ENCODE measurements around the gene WDR90. TPM values are rescaled to one million over a fixed set of nuclear protein-coding genes. Genes with fewer than 3 reads are reported as not detected.

Gene WDR90
- total RNA-seq, 2 donors from 2014 or later = 3.0 to 5.7 TPM

DNA sequence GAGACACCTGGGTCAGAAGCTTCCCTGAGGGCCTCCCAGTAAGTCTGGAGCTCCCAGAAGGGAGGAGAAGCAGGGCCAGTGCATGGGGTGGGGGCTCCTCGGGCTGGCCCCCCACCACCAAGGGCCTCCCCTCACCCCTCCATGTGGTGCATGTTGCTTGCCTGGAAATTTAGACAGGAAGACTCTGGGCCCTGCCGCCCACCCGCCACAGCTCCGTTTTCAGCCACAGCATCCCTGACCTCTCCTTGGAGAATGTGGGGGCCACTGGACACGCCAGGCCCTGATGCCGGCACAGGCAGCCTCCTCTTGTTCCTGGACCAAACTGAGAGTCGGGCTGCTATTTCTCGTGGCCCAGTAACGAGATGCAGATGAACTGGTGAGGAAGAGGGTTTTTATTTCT is 10.3 kb upstream of the WDR90 start:
- peak overlapping the region; percentile 99 for H3K27ac ChIP-seq
- no peaks in the 10 kb centered on the region for H3K9me3 ChIP-seq
- H3K4me3 ChIP-seq = no peak overlapping the region
- H3K27me3 ChIP-seq = no peaks in the 10 kb centered on the region
- TF ChIP-seq, protein P1, sequence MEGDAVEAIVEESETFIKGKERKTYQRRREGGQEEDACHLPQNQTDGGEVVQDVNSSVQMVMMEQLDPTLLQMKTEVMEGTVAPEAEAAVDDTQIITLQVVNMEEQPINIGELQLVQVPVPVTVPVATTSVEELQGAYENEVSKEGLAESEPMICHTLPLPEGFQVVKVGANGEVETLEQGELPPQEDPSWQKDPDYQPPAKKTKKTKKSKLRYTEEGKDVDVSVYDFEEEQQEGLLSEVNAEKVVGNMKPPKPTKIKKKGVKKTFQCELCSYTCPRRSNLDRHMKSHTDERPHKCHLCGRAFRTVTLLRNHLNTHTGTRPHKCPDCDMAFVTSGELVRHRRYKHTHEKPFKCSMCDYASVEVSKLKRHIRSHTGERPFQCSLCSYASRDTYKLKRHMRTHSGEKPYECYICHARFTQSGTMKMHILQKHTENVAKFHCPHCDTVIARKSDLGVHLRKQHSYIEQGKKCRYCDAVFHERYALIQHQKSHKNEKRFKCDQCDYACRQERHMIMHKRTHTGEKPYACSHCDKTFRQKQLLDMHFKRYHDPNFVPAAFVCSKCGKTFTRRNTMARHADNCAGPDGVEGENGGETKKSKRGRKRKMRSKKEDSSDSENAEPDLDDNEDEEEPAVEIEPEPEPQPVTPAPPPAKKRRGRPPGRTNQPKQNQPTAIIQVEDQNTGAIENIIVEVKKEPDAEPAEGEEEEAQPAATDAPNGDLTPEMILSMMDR (IDR thresholded peaks at IDR 0.05) = no peak
- no peak for DNase-seq (ENCODE audit: low spot score)
- H3K36me3 ChIP-seq = peaks cover 3% of the 10 kb centered on the region
- H3K4me1 ChIP-seq = peaks cover 0 to 46% of the 10 kb centered on the region in 2 donors

DNA sequence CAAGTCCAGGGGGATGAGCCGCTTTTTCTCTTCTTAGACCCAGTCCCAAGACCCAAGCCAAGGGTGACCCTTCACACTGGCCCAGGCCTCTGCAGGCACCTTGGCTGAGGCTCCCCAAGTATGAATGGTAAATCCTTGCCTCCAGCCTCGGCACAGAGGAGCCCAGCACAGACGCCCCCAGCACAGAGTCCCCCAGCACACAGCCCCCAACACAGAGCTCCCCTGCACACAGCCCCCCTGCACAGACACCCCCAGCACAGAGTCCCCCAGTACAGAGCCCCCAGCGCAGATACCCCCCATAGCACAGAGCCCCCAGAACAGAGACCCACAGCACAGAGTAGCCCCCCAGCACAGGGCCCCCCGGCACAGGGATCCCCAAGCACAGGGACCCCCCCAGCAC is 8.6 kb upstream of the WDR90 start:
- peak overlapping the region in 1 of 2 donors; percentile 78 for H3K4me3 ChIP-seq
- no peaks in the 10 kb centered on the region for H3K9me3 ChIP-seq
- H3K36me3 ChIP-seq = no peaks in the 10 kb centered on the region
- H3K27ac ChIP-seq = peak overlapping the region; percentile 26 to 93
- DNase-seq (ENCODE audit: low spot score) = no peak
- H3K27me3 ChIP-seq = no peaks in the 10 kb centered on the region
- peaks cover 0 to 50% of the 10 kb centered on the region in 2 donors for H3K4me1 ChIP-seq
- TF ChIP-seq, protein P1 (IDR thresholded peaks at IDR 0.05) = no peak

DNA sequence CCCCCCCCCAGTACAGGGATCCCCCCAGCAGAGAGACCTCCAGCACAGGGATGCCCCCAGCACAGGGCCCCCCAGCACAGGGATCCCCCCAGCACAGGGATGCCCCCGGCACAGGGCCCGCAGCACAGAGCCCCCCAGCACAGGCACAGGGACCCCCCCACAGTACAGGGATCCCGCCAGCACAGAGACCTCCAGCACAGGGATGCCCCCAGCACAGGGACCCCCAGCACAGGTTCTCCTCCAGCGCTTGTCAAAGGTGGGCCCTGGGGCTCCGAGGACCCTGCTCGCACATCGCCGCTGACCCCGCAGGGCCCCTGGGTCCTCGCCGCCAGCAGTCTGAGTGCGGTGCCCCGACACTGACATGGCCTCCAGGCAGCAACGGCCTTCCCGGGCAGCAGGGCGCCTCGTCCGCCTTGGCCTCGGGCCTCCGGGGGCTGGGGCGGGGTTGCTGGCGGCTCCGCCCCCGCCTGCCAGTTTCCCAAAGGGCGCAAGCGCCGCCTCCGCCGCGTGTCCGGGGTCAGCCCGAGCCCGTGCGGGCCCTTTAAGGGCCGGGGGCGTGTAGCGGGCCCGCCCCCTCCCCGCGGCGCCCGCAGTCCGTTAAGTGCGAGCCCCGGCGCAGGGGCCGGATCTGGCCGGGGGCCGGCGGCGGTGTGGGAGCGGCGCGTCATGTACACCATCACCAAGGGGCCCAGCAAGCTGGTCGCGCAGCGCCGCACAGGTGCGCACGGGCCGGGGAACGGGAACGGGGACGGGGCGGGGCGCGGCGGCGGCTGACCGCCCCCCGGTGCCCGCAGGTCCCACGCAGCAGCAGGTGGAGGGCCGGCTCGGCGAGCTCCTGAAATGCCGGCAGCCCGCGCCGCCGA is 7.6 kb upstream of the WDR90 start, which contains the start of gene MCRIP2:
Gene MCRIP2, plus strand, starts transcription at position 503 of the 863 bp plus-strand sequence. Its CDS starts 164 bp downstream, at position 667.
- TF ChIP-seq, protein P1 (IDR thresholded peaks at IDR 0.05) = no peak
- Histone ChIP-seq H3K36me3 (no peaks in the 10 kb centered on the region), H3K27me3 (no peaks in the 10 kb centered on the region), H3K27ac (peak within 1 kb of the TSS; percentile 86 to 93), H3K9me3 (no peaks in the 10 kb centered on the region), H3K4me3 (peak within 1 kb of the TSS; percentile 74 to 78), H3K4me1 (peaks cover 0 to 56% of the 10 kb centered on the region in 2 donors)
- DNase-seq (ENCODE audit: low spot score) = peak; percentile 76

DNA sequence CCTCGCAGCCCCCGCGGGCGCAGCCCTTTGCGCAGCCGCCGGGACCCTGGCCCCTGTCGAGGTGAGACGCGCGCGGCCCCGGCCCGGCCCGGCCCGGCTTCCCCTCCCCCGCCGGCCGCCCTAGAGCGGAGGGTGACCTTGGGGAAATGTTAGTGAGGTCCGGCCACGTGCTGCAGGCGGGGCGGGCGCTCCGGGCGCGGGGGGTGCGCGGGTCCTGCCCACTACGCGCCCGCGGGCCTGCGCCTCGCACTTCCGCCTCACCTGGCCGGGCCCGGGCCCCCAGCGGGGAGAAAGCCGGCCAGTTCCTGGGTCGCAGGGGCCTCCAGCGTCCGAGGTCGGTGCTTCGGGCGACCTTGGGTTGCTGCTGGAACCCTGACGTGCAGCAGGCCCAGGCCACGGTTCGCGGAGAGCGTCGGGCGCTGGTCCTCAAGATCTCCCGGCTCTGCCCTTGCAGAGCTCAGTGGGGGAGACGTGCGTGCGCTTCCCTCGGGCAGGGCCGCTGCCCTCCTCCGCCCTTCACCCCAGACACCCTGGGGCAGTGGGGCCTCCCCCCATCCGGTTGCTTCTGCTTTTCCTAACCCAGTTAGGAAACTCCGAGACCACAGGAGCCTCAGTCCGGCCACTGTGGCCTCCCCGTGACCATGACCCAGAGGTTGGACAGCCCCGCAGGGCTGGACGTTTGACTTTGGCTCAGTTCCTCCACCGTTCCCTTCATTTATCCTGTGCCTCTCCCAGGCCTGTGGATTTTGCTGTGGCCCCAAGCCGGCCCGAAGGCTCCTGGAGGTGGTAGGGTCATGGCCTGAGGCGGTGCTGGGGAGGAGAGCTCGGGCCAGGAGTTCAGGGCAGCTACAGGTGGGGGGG is 6.7 kb upstream of the WDR90 start:
- H3K27ac ChIP-seq = peak overlapping the region; percentile 86 to 93

DNA sequence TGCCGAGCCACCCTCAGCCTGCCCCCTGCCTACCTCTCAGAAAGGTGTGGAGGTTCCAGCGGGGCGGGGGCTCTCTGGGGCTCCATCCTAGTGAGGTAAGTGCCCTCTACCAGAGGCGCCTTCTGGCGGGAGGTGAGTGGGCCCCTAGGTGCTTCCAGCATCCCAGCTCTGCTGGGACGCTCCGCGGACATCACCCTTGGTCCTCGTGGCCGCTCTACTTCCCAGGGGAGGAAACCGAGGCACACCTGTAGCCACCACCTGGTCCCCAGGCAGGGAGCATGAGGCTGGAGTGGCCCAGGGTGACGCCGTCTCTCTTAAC is 6.2 kb upstream of the WDR90 start:
- Histone ChIP-seq H3K4me1 (peaks cover 0 to 61% of the 10 kb centered on the region in 2 donors), H3K9me3 (no peaks in the 10 kb centered on the region), H3K4me3 (peak overlapping the region; percentile 74 to 78), H3K27me3 (no peaks in the 10 kb centered on the region), H3K36me3 (no peaks in the 10 kb centered on the region), H3K27ac (peak overlapping the region; percentile 86 to 93)
- TF ChIP-seq, protein P1 (IDR thresholded peaks at IDR 0.05) = no peak
- no peak for DNase-seq (ENCODE audit: low spot score)

More for the DNA sequence above, 6.7 kb upstream of the WDR90 start:
- no peaks in the 10 kb centered on the region for H3K9me3 ChIP-seq
- no peaks in the 10 kb centered on the region for H3K27me3 ChIP-seq
- TF ChIP-seq, protein P1 (IDR thresholded peaks at IDR 0.05) = no peak
- H3K36me3 ChIP-seq = no peaks in the 10 kb centered on the region
- peak overlapping the region; percentile 74 to 78 for H3K4me3 ChIP-seq
- no peak for DNase-seq (ENCODE audit: low spot score)
- H3K4me1 ChIP-seq = peaks cover 0 to 61% of the 10 kb centered on the region in 2 donors

Data from right atrium auricular region (tissue), 2 donors.